Measurements from ENCODE around the gene FPR1.
A peak's percentile ranks its signal among the peaks of the same experiment; 100 is the strongest.
"Not testable (repeated sequence)": the region's sequence is repeated elsewhere in the genome, so short reads cannot be mapped to it uniquely, and the experiment has no call there.

The FPR1 gene

GRCh38 chr19:51742789-51743188, 8.9 kb downstream of the FPR1 start:
- DNase-seq = peak; percentile 75
- in situ Hi-C loops (cut with HindIII; ENCODE audit: low pct_ligation_motif_present, low pct_unique_long_range_greater_than_20kb, low sequenced_read_pairs) = no loop called here

DNA sequence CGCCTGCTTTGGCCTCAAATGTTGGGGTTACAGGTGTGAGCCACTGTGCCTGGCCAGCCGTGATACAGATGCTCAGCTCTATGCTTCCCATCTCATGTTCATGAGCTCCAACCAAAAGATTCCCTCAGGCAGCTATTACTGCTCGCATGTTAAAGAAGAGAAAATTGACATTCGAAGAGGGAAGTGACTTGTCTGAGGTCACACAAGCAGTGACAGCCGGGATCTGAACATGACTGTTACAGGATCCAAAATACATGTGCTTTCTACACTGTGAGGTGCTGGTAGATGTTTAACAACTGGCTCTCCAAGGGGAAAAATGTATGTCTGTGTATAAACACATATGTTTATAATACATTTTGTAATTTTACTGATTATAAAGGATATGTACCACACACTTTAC, 11.3 kb downstream of the FPR1 start:
- in situ Hi-C loops (cut with HindIII; ENCODE audit: low pct_ligation_motif_present, low pct_unique_long_range_greater_than_20kb, low sequenced_read_pairs) = no loop called here
- DNase-seq = no peak

- in situ Hi-C loops (cut with HindIII; ENCODE audit: low pct_ligation_motif_present, low pct_unique_long_range_greater_than_20kb, low sequenced_read_pairs) = no loop called here
- DNase-seq = peak; percentile 19
Measured at GRCh38 chr19:51739466-51740213, 12.0 kb downstream of the FPR1 start.

GRCh38 chr19:51738523-51738922, 13.2 kb downstream of the FPR1 start:
- DNase-seq; in situ Hi-C loops (cut with HindIII; ENCODE audit: low pct_ligation_motif_present, low pct_unique_long_range_greater_than_20kb, low sequenced_read_pairs): not testable (repeated sequence)

DNA sequence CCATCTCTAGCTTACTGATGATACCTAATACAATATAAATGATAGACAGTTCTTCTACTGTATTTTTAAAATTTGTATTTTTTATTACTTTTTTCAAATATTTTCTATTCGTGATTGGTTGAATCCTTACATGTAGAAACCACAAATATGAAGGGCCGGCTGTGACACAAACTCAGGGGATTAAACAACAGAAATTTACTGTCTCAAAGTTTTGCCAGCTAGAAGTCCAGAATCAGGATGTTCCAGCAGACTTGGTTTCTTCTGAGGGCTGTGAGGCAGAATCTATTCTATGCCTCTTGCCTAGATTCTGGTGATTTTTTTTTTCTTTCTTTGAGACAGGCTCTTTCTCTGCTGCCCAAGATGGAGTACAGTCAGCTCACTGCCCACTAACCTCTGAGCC, 13.8 kb downstream of the FPR1 start:
- in situ Hi-C loops (cut with HindIII; ENCODE audit: low pct_ligation_motif_present, low pct_unique_long_range_greater_than_20kb, low sequenced_read_pairs) = no loop called here

DNA sequence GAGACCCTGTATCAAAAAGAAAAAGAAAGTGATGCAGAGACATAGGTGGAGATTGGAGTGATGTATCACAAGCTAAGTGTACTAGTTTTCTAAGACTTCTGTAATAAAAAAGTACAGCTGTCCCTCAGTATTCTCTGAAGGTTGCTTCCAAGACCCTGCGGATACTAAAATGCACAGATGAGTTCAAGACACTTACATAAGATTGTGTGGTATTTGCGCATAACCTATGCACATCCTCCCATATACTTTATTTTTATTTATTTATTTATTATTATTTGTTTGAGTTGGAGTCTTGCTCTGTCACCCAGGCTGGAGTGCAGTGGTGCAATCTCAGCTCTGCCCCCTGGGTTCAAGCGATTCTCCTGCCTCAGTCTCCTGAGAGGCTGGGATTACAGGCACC, 14.3 kb downstream of the FPR1 start:
- in situ Hi-C loops (cut with HindIII; ENCODE audit: low pct_ligation_motif_present, low pct_unique_long_range_greater_than_20kb, low sequenced_read_pairs) = no loop called here
- DNase-seq = no peak

More for the DNA sequence above, 13.8 kb downstream of the FPR1 start:
- DNase-seq = no peak

DNA sequence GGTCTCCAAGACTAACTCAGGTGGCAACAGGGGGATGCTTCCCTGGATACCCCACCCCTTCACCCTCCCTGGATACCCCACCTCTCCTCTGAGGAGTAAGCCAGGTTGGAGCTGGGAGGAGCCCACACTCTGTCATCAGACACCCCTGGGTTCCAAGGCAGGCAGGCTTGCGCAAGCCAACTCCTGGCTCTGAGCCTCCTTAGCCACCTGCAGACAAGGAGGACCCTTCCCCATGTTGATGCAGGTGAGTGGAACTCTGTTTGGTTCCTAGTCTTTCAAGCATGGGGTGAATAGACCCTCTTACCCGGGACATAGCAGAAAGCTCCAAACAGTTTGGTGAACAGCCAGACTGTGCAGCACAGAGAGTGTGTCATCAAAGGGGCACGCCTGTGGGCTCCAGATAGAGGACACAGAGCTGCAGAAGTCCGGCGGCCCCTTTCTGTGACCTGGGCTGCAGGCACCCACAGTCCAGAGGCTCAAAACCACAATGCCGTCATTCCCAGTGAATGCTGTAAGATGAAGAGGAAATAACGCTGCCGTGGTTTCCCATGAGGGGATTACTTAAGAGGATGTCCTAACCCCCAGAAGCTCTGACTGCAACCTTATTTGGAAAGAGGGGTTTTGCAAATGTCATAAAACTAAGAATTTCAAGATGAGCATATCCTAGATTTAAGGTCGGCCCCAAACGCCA, 15.8 kb downstream of the FPR1 start:
- in situ Hi-C loops (cut with HindIII; ENCODE audit: low pct_ligation_motif_present, low pct_unique_long_range_greater_than_20kb, low sequenced_read_pairs) = no loop called here
- DNase-seq = no peak

- in situ Hi-C loops (cut with HindIII; ENCODE audit: low pct_ligation_motif_present, low pct_unique_long_range_greater_than_20kb, low sequenced_read_pairs) = no loop called here
- no peak for DNase-seq
Measured at GRCh38 chr19:51733742-51734522, 17.7 kb downstream of the FPR1 start.

GRCh38 chr19:51729781-51730180, 21.9 kb downstream of the FPR1 start:
- in situ Hi-C loops (cut with HindIII; ENCODE audit: low pct_ligation_motif_present, low pct_unique_long_range_greater_than_20kb, low sequenced_read_pairs) = no loop called here
- DNase-seq = no peak

DNA sequence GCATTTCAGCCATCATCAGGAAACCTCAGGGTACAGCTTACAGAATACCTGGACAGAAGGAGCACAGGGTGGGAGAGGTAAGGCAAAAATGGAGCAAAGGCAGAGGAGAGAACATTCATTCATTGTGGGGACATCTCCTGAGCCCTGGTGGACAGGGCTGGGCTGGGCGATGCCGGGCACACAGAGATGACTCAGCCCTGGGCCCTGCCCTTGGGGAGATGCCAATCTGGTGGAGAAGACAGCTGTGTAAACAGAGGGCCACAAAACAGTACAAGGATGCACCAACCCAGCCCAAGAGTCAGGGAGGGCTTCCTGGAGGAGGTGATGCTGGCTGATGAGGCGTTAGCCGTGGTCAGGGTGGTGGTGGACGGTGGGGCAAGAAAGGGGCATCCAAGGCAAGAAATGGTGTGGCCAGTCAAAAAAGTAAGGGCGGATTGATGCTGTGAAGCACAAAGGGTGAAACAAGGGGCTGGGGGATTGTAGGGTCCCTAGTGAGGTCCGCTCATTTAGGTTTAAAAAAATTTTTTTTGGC, 24.3 kb downstream of the FPR1 start:
- in situ Hi-C loops (cut with HindIII; ENCODE audit: low pct_ligation_motif_present, low pct_unique_long_range_greater_than_20kb, low sequenced_read_pairs) = no loop called here
- no peak for DNase-seq

GRCh38 chr19:51726049-51726448, 25.6 kb downstream of the FPR1 start:
- in situ Hi-C loops (cut with HindIII; ENCODE audit: low pct_ligation_motif_present, low pct_unique_long_range_greater_than_20kb, low sequenced_read_pairs) = no loop called here

GRCh38 chr19:51724543-51724942, 27.1 kb downstream of the FPR1 start:
- no peak for DNase-seq
- in situ Hi-C loops (cut with HindIII; ENCODE audit: low pct_ligation_motif_present, low pct_unique_long_range_greater_than_20kb, low sequenced_read_pairs) = no loop called here

More at GRCh38 chr19:51726049-51726448, 25.6 kb downstream of the FPR1 start:
- DNase-seq = no peak

DNA sequence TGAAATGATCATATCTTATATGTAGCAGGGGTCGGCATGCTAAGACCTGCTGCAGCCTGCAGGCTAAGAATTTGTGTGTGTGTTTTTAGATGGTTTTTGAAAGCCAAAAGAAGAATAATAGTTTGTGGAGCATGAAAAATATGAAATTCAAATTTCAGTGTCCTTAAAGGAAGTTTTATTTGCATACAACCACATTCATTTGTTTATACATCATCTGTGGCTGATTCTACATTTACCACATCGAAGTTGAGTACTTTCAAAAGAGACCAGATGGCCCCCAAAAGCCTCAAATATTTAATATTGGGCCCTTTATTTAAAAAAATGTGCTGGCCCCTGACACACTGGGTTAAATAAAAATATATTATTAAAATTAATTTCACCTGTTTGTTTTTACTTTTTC, 29.2 kb downstream of the FPR1 start:
- DNase-seq = no peak
- in situ Hi-C loops (cut with HindIII; ENCODE audit: low pct_ligation_motif_present, low pct_unique_long_range_greater_than_20kb, low sequenced_read_pairs) = no loop called here

- in situ Hi-C loops (cut with HindIII; ENCODE audit: low pct_ligation_motif_present, low pct_unique_long_range_greater_than_20kb, low sequenced_read_pairs) = no loop called here
- DNase-seq = no peak
Measured at GRCh38 chr19:51721905-51722304, 29.8 kb downstream of the FPR1 start.

GRCh38 chr19:51719251-51719988, 32.3 kb downstream of the FPR1 start:
- DNase-seq = no peak
- in situ Hi-C loops (cut with HindIII; ENCODE audit: low pct_ligation_motif_present, low pct_unique_long_range_greater_than_20kb, low sequenced_read_pairs) = no loop called here

GRCh38 chr19:51716925-51717324, 34.8 kb downstream of the FPR1 start:
- DNase-seq = no peak
- in situ Hi-C loops (cut with HindIII; ENCODE audit: low pct_ligation_motif_present, low pct_unique_long_range_greater_than_20kb, low sequenced_read_pairs) = no loop called here

DNA sequence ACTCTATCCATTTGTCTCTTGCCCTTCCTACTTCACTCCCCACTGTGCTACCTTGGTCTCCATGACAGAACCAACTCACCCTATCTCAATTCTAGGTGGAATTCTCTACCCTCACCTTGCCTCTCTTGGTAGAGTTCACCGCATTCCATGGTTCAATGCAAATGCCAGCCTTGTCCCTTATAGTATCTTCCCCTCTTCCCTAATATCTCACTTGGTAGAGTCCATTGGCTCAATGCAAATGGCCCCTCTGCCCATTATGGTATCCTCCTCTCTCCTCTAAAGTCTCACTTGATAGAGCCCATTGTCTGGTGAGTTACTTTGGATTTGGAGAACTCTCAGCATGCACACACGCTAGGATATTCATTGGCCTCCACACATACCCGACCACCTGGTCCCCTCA, 35.8 kb downstream of the FPR1 start:
- in situ Hi-C loops (cut with HindIII; ENCODE audit: low pct_ligation_motif_present, low pct_unique_long_range_greater_than_20kb, low sequenced_read_pairs) = no loop called here
- DNase-seq = no peak

- DNase-seq = no peak
- in situ Hi-C loops (cut with HindIII; ENCODE audit: low pct_ligation_motif_present, low pct_unique_long_range_greater_than_20kb, low sequenced_read_pairs) = no loop called here
Measured at GRCh38 chr19:51714848-51715247, 36.8 kb downstream of the FPR1 start.
